ENCODE measurements around the gene PUM2. TPM values are rescaled to one million over a fixed set of nuclear protein-coding genes. Genes with fewer than 3 reads are reported as not detected.
A peak's percentile ranks its signal among the peaks of the same experiment; 100 is the strongest.

Gene PUM2
- total and polyA plus RNA-seq, 4 experiments from 2014 or later: 20.3 to 184 (median 90.7) TPM

- Histone ChIP-seq H3K27me3 (ENCODE audit: insufficient read depth, low read length) (no peaks in the 10 kb centered on the region), H3K9me3 (ENCODE audit: control insufficient read depth in 1 of 2, low read length in 2 of 2) (no peaks in the 10 kb centered on the region), H3K4me3 (ENCODE audit: low read length in 2 of 2) (no peak overlapping the region), H3K4me1 (ENCODE audit: insufficient read depth, low read length) (no peaks in the 10 kb centered on the region), H3K27ac (ENCODE audit: low read depth, low read length) (no peak overlapping the region), H3K36me3 (ENCODE audit: insufficient read depth, low read length) (no peaks in the 10 kb centered on the region)
- H3K27ac Mint-ChIP-seq: no peak overlapping the region
- no peak overlapping the region for H3K4me3 Mint-ChIP-seq
- H3K27me3 Mint-ChIP-seq: peaks cover 6 to 12% of the 10 kb centered on the region in 2 donors
- peaks cover 0 to 3% (median 0%) of the 10 kb centered on the region in 8 donors for H3K9me3 Mint-ChIP-seq
- POLR2A ChIA-PET (ENCODE audit: partially characterized antibody): no interaction called here
- H3K4me1 Mint-ChIP-seq: no peaks in the 10 kb centered on the region
- no peaks in the 10 kb centered on the region for H3K36me3 Mint-ChIP-seq
- CTCF ChIA-PET (ENCODE audit: partially characterized antibody): interaction anchor here (0.6 kb wide), 1 partner anchor 21 kb away, joined by 4 read pairs; no protein-coding TSS in a partner anchor
- DNase-seq: no peak
- intact Hi-C loops (cut with micrococcal nuclease): no loop called here
Measured at GRCh38 chr2:20393986-20394385, 43.3 kb upstream of the PUM2 start.

GRCh38 chr2:20391951-20392699 lies 41.5 kb upstream of the PUM2 start:
- CTCF ChIA-PET (ENCODE audit: partially characterized antibody): no interaction called here
- Mint-ChIP-seq H3K27ac (peak overlapping the region in 1 of 7 donors; percentile 57), H3K9me3 (peaks cover 0 to 3% (median 0%) of the 10 kb centered on the region in 8 donors), H3K27me3 (peaks cover 0 to 12% of the 10 kb centered on the region in 2 donors), H3K36me3 (no peaks in the 10 kb centered on the region), H3K4me3 (no peak overlapping the region), H3K4me1 (no peaks in the 10 kb centered on the region)
- Histone ChIP-seq H3K27me3 (ENCODE audit: insufficient read depth, low read length) (no peaks in the 10 kb centered on the region), H3K4me3 (ENCODE audit: low read length in 2 of 2) (no peak overlapping the region), H3K36me3 (ENCODE audit: insufficient read depth, low read length) (no peaks in the 10 kb centered on the region), H3K27ac (ENCODE audit: low read depth, low read length) (no peak overlapping the region), H3K9me3 (ENCODE audit: control insufficient read depth in 1 of 2, low read length in 2 of 2) (no peaks in the 10 kb centered on the region), H3K4me1 (ENCODE audit: insufficient read depth, low read length) (no peaks in the 10 kb centered on the region)
- no peak for DNase-seq
- POLR2A ChIA-PET (ENCODE audit: partially characterized antibody): no interaction called here
- intact Hi-C loops (cut with micrococcal nuclease): no loop called here

- Histone ChIP-seq H3K4me1 (ENCODE audit: insufficient read depth, low read length) (no peaks in the 10 kb centered on the region), H3K27ac (ENCODE audit: low read depth, low read length) (no peak overlapping the region), H3K36me3 (ENCODE audit: insufficient read depth, low read length) (no peaks in the 10 kb centered on the region), H3K9me3 (ENCODE audit: control insufficient read depth in 1 of 2, low read length in 2 of 2) (no peaks in the 10 kb centered on the region), H3K4me3 (ENCODE audit: low read length in 2 of 2) (no peak overlapping the region), H3K27me3 (ENCODE audit: insufficient read depth, low read length) (no peaks in the 10 kb centered on the region)
- intact Hi-C loops (cut with micrococcal nuclease): no loop called here
- Mint-ChIP-seq H3K27ac (no peak overlapping the region), H3K4me3 (no peak overlapping the region), H3K4me1 (peaks cover 0 to 1% (median 0%) of the 10 kb centered on the region in 4 donors), H3K36me3 (no peaks in the 10 kb centered on the region), H3K27me3 (peaks cover 0 to 6% of the 10 kb centered on the region in 2 donors), H3K9me3 (peaks cover 0 to 3% (median 0%) of the 10 kb centered on the region in 8 donors)
- POLR2A ChIA-PET (ENCODE audit: partially characterized antibody): no interaction called here
- no peak for DNase-seq
- CTCF ChIA-PET (ENCODE audit: partially characterized antibody): interaction anchor here (1.0 kb wide), 1 partner anchor 16 kb away, joined by 3 read pairs; no protein-coding TSS in a partner anchor
Measured at GRCh38 chr2:20390524-20391123, 40.0 kb upstream of the PUM2 start.

GRCh38 chr2:20384953-20385352 lies 34.3 kb upstream of the PUM2 start:
- CTCF ChIA-PET (ENCODE audit: partially characterized antibody): interaction anchor here (1.0 to 1.3 kb wide), 2 partner anchors 26 to 32 kb away, joined by 3 read pairs; no protein-coding TSS in a partner anchor
- H3K4me1 Mint-ChIP-seq: peaks cover 0 to 3% (median 3%) of the 10 kb centered on the region in 4 donors
- Histone ChIP-seq H3K4me3 (ENCODE audit: low read length in 2 of 2) (no peak overlapping the region), H3K27ac (ENCODE audit: low read depth, low read length) (no peak overlapping the region), H3K27me3 (ENCODE audit: insufficient read depth, low read length) (no peaks in the 10 kb centered on the region), H3K36me3 (ENCODE audit: insufficient read depth, low read length) (no peaks in the 10 kb centered on the region), H3K4me1 (ENCODE audit: insufficient read depth, low read length) (no peaks in the 10 kb centered on the region), H3K9me3 (ENCODE audit: control insufficient read depth in 1 of 2, low read length in 2 of 2) (no peaks in the 10 kb centered on the region)
- no peak for DNase-seq
- no peaks in the 10 kb centered on the region for H3K36me3 Mint-ChIP-seq
- peaks cover 0 to 3% (median 0%) of the 10 kb centered on the region in 8 donors for H3K9me3 Mint-ChIP-seq
- intact Hi-C loops (cut with micrococcal nuclease): no loop called here
- H3K27me3 Mint-ChIP-seq: no peaks in the 10 kb centered on the region
- POLR2A ChIA-PET (ENCODE audit: partially characterized antibody): no interaction called here
- no peak overlapping the region for H3K4me3 Mint-ChIP-seq
- H3K27ac Mint-ChIP-seq: no peak overlapping the region

- CTCF ChIA-PET (ENCODE audit: partially characterized antibody): interaction anchor here (1.3 to 2.5 kb wide), 3 partner anchors 28 to 56 kb away, joined by 3 to 7 read pairs (median 5); no protein-coding TSS in a partner anchor
- Histone ChIP-seq H3K27me3 (ENCODE audit: insufficient read depth, low read length) (no peaks in the 10 kb centered on the region), H3K27ac (ENCODE audit: low read depth, low read length) (no peak overlapping the region), H3K9me3 (ENCODE audit: control insufficient read depth in 1 of 2, low read length in 2 of 2) (no peaks in the 10 kb centered on the region), H3K36me3 (ENCODE audit: insufficient read depth, low read length) (no peaks in the 10 kb centered on the region), H3K4me3 (ENCODE audit: low read length in 2 of 2) (no peak overlapping the region), H3K4me1 (ENCODE audit: insufficient read depth, low read length) (no peaks in the 10 kb centered on the region)
- peak in 4 of 5 donors; percentile 3 to 30 (median 16) for DNase-seq
- H3K27me3 Mint-ChIP-seq: peaks cover 2% of the 10 kb centered on the region in 2 donors
- POLR2A ChIA-PET (ENCODE audit: partially characterized antibody): interaction anchor here (1.0 kb wide), 1 partner anchor 63 kb away, joined by 3 read pairs; the partner anchor contains the start of gene RHOB
- peaks cover 0 to 3% (median 3%) of the 10 kb centered on the region in 4 donors for H3K4me1 Mint-ChIP-seq
- intact Hi-C loops (cut with micrococcal nuclease): no loop called here
- peak overlapping the region in 2 of 8 donors; percentile 0 to 19 for H3K4me3 Mint-ChIP-seq
- H3K9me3 Mint-ChIP-seq: no peaks in the 10 kb centered on the region
- H3K27ac Mint-ChIP-seq: peak overlapping the region in 4 of 7 donors; percentile 7 to 72 (median 37)
- no peaks in the 10 kb centered on the region for H3K36me3 Mint-ChIP-seq
Measured at GRCh38 chr2:20382965-20383810, 32.5 kb upstream of the PUM2 start.

- ChIA-PET POLR2A (ENCODE audit: partially characterized antibody) (no interaction called here), CTCF (ENCODE audit: partially characterized antibody) (interaction anchor here (2.5 kb wide), 1 partner anchor 30 kb away, joined by 8 read pairs; no protein-coding TSS in a partner anchor)
- Histone ChIP-seq H3K27ac (ENCODE audit: low read depth, low read length) (no peak overlapping the region), H3K4me3 (ENCODE audit: low read length in 2 of 2) (no peak overlapping the region), H3K27me3 (ENCODE audit: insufficient read depth, low read length) (no peaks in the 10 kb centered on the region), H3K9me3 (ENCODE audit: control insufficient read depth in 1 of 2, low read length in 2 of 2) (no peaks in the 10 kb centered on the region), H3K36me3 (ENCODE audit: insufficient read depth, low read length) (no peaks in the 10 kb centered on the region), H3K4me1 (ENCODE audit: insufficient read depth, low read length) (no peaks in the 10 kb centered on the region)
- Mint-ChIP-seq H3K4me1 (peaks cover 0 to 3% (median 3%) of the 10 kb centered on the region in 4 donors), H3K9me3 (no peaks in the 10 kb centered on the region), H3K4me3 (no peak overlapping the region), H3K27me3 (peaks cover 2 to 5% of the 10 kb centered on the region in 2 donors), H3K36me3 (no peaks in the 10 kb centered on the region), H3K27ac (peak overlapping the region in 1 of 7 donors; percentile 8)
- DNase-seq: no peak
- intact Hi-C loops (cut with micrococcal nuclease): no loop called here
Measured at GRCh38 chr2:20381457-20381856, 30.8 kb upstream of the PUM2 start.

Data from CD4-positive, alpha-beta memory T cell (primary cell).